Loucy (cell line): ENCODE results near the gene SLC25A13.

ENCODE experiments used
- H2AFZ ChIP-seq: fragments of 200-600 bp; sonication (generic); 2 replicates; pipeline ENCODE4 v1.6.0; 2016; ENCODE audit warnings: antibody characterized with exemption, mild to moderate bottlenecking, low read length, moderate library complexity
- H3F3A ChIP-seq: fragments of 200-600 bp; 2 replicates; pipeline ENCODE4 v1.6.0; 2016; ENCODE audit warnings: antibody characterized with exemption, low read depth, mild to moderate bottlenecking
- H3K27me3 ChIP-seq: fragments of 200-600 bp; sonication (generic); 2 replicates; pipeline ENCODE4 v1.6.1; 2014; ENCODE audit warnings: low read length, mild to moderate bottlenecking; ENCODE audit not compliant: insufficient read depth, poor library complexity, severe bottlenecking
- H3K36me3 ChIP-seq: fragments of 200-600 bp; sonication (generic); 2 replicates; pipeline ENCODE4 v1.6.1; 2016; ENCODE audit warnings: low read length; ENCODE audit not compliant: insufficient read depth
- H3K4me1 ChIP-seq: fragments of 200-600 bp; sonication (generic); 2 replicates; pipeline ENCODE4 v1.5.1; 2014; ENCODE audit warnings: low read length, mild to moderate bottlenecking; ENCODE audit not compliant: insufficient read depth, poor library complexity, severe bottlenecking
- H3K4me2 ChIP-seq: fragments of 200-600 bp; sonication (generic); 2 replicates; pipeline ENCODE4 v1.6.0; 2014; ENCODE audit warnings: antibody characterized with exemption, low read length, low read depth, mild to moderate bottlenecking; ENCODE audit not compliant: poor library complexity, severe bottlenecking
- H3K4me3 ChIP-seq: fragments of 200-600 bp; sonication (generic); 2 replicates; pipeline ENCODE4 v1.5.1; 2014; ENCODE audit warnings: low read length, mild to moderate bottlenecking, mixed read lengths; ENCODE audit not compliant: poor library complexity, severe bottlenecking
- H3K79me2 ChIP-seq: fragments of 200-600 bp; sonication (generic); 2 replicates; pipeline ENCODE4 v1.6.1; 2014; ENCODE audit warnings: low read length; ENCODE audit not compliant: insufficient read depth
- H3K9ac ChIP-seq: fragments of 200-600 bp; sonication (generic); 2 replicates; pipeline ENCODE4 v1.6.0; 2014; ENCODE audit warnings: mild to moderate bottlenecking, low read depth, low read length, moderate library complexity; ENCODE audit not compliant: poor library complexity, severe bottlenecking
- H3K9me2 ChIP-seq: fragments of 200-600 bp; sonication (generic); replicated peaks from 2 replicates; pipeline ENCODE4 v1.6.1; 2016; ENCODE audit warnings: low read depth, low read length, mixed read lengths
- H3K9me3 ChIP-seq: fragments of 200-600 bp; sonication (generic); 2 replicates; pipeline ENCODE4 v1.6.1; 2014; ENCODE audit warnings: mild to moderate bottlenecking, antibody characterized with exemption, low read length, low read depth; ENCODE audit not compliant: insufficient read depth
- H4K20me1 ChIP-seq: fragments of 200-600 bp; sonication (generic); 2 replicates; pipeline ENCODE4 v1.6.0; 2014; ENCODE audit warnings: antibody characterized with exemption, low read length, mild to moderate bottlenecking; ENCODE audit not compliant: insufficient read depth, poor library complexity, severe bottlenecking
- EZH2phosphoT487 ChIP-seq: fragments of 200-600 bp; IDR thresholded peaks from 2 replicates; pipeline ENCODE4 v1.6.1; 2018; ENCODE audit warnings: antibody characterized with exemption, mild to moderate bottlenecking, moderate library complexity, borderline replicate concordance
- TF ChIP-seq, protein P1 (sequence below): fragments of 200-600 bp; sonication (generic); conservative IDR thresholded peaks from 2 replicates; pipeline ENCODE4 v1.5.1; 2014; ENCODE audit warnings: mild to moderate bottlenecking, antibody characterized with exemption, low read length

SLC25A13 gene

GRCh38 chr7:96243241-96243640, 78.7 kb downstream of the SLC25A13 start:
- TF ChIP-seq, protein P1, sequence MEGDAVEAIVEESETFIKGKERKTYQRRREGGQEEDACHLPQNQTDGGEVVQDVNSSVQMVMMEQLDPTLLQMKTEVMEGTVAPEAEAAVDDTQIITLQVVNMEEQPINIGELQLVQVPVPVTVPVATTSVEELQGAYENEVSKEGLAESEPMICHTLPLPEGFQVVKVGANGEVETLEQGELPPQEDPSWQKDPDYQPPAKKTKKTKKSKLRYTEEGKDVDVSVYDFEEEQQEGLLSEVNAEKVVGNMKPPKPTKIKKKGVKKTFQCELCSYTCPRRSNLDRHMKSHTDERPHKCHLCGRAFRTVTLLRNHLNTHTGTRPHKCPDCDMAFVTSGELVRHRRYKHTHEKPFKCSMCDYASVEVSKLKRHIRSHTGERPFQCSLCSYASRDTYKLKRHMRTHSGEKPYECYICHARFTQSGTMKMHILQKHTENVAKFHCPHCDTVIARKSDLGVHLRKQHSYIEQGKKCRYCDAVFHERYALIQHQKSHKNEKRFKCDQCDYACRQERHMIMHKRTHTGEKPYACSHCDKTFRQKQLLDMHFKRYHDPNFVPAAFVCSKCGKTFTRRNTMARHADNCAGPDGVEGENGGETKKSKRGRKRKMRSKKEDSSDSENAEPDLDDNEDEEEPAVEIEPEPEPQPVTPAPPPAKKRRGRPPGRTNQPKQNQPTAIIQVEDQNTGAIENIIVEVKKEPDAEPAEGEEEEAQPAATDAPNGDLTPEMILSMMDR: no peak
- TF ChIP-seq EZH2phosphoT487: no peak
- no peaks in the 10 kb centered on the region for H3K9me3 ChIP-seq
- H4K20me1 ChIP-seq: peaks cover 3% of the 10 kb centered on the region
- H3K9ac ChIP-seq: no peak overlapping the region
- no peaks in the 10 kb centered on the region for H3K27me3 ChIP-seq
- H3K36me3 ChIP-seq: no peaks in the 10 kb centered on the region
- H2AFZ ChIP-seq: no peak overlapping the region
- H3F3A ChIP-seq: no peaks in the 10 kb centered on the region
- peaks cover 28% of the 10 kb centered on the region; the same call in 1 of the 2 replicates for H3K79me2 ChIP-seq
- H3K4me2 ChIP-seq: no peak overlapping the region
- no peak overlapping the region for H3K4me3 ChIP-seq
- peaks cover 47% of the 10 kb centered on the region for H3K4me1 ChIP-seq
- H3K9me2 ChIP-seq: no peaks in the 10 kb centered on the region

GRCh38 chr7:96241855-96242254, 80.0 kb downstream of the SLC25A13 start:
- peak overlapping the region; percentile 69 for H3K4me2 ChIP-seq
- peaks cover 29% of the 10 kb centered on the region; the same call in 1 of the 2 replicates for H3K79me2 ChIP-seq
- no peak overlapping the region for H2AFZ ChIP-seq
- H3K27me3 ChIP-seq: no peaks in the 10 kb centered on the region
- no peak for TF ChIP-seq EZH2phosphoT487
- TF ChIP-seq, protein P1: no peak
- no peaks in the 10 kb centered on the region for H3F3A ChIP-seq
- peak overlapping the region; percentile 48 for H3K9ac ChIP-seq
- H3K36me3 ChIP-seq: no peaks in the 10 kb centered on the region
- H4K20me1 ChIP-seq: peaks cover 3% of the 10 kb centered on the region
- H3K4me1 ChIP-seq: peaks cover 61% of the 10 kb centered on the region
- no peaks in the 10 kb centered on the region for H3K9me3 ChIP-seq
- H3K4me3 ChIP-seq: peak overlapping the region; percentile 44
- H3K9me2 ChIP-seq: no peaks in the 10 kb centered on the region

GRCh38 chr7:96238976-96239766, 82.7 kb downstream of the SLC25A13 start:
- H2AFZ ChIP-seq: no peak overlapping the region
- H3K36me3 ChIP-seq: no peaks in the 10 kb centered on the region
- no peaks in the 10 kb centered on the region for H3K9me2 ChIP-seq
- no peak overlapping the region for H3K4me2 ChIP-seq
- no peak overlapping the region for H3K4me3 ChIP-seq
- H3K9me3 ChIP-seq: no peaks in the 10 kb centered on the region
- no peak for TF ChIP-seq EZH2phosphoT487
- TF ChIP-seq, protein P1: no peak
- no peak overlapping the region for H3K9ac ChIP-seq
- H4K20me1 ChIP-seq: peaks cover 3% of the 10 kb centered on the region
- H3K79me2 ChIP-seq: peaks cover 31% of the 10 kb centered on the region; the same call in 1 of the 2 replicates
- no peaks in the 10 kb centered on the region for H3F3A ChIP-seq
- peaks cover 72% of the 10 kb centered on the region for H3K4me1 ChIP-seq
- H3K27me3 ChIP-seq: no peaks in the 10 kb centered on the region
